ENCODE results near the gene GATM.

- TF ChIP-seq POLR2AphosphoS5 (IDR thresholded peaks at IDR 0.05) (no peak), EP300 (IDR thresholded peaks at IDR 0.05) (no peak), CTCF (IDR thresholded peaks at IDR 0.05) (no peak), POLR2A (IDR thresholded peaks at IDR 0.05) (no peak)
These were observed 17.6 kb upstream of the GATM start for GRCh38 chr15:45395943-45396342.
